Osteoblast (primary cell): ENCODE data around the gene AACS. TPM values are rescaled to one million over a fixed set of nuclear protein-coding genes. Genes with fewer than 3 reads are reported as not detected.

Source experiments
- DNase-seq: peaks from one replicate; pipeline ENCODE4 v3.0.0; 2011; ENCODE audit warnings: low spot score, mixed read lengths; ENCODE audit not compliant: insufficient read length; ENCODE audit errors: missing footprints
- H2AFZ ChIP-seq: 2 replicates; pipeline ENCODE4 v1.6.0; 2011; ENCODE audit warnings: mild to moderate bottlenecking, low read length
- H3K27ac ChIP-seq: 2 replicates; pipeline ENCODE4 v1.5.1; 2011; ENCODE audit warnings: mild to moderate bottlenecking, low read depth, low read length, moderate library complexity
- H3K27me3 ChIP-seq: 2 replicates; pipeline ENCODE4 v1.6.0; 2012; ENCODE audit warnings: mild to moderate bottlenecking, control low read depth, inconsistent platforms, low read length, moderate library complexity; ENCODE audit not compliant: insufficient read depth
- H3K36me3 ChIP-seq: 2 replicates; pipeline ENCODE4 v1.5.1; 2011; ENCODE audit warnings: mild to moderate bottlenecking, low read length, control low read depth, moderate library complexity; ENCODE audit not compliant: insufficient read depth
- H3K4me1 ChIP-seq: 2 replicates; pipeline ENCODE4 v1.5.1; 2011; ENCODE audit warnings: mild to moderate bottlenecking, low read length, control low read depth, moderate library complexity; ENCODE audit not compliant: insufficient read depth
- H3K4me2 ChIP-seq: 2 replicates; pipeline ENCODE4 v1.6.0; 2011; ENCODE audit warnings: mild to moderate bottlenecking, low read length; ENCODE audit not compliant: insufficient read depth
- H3K4me3 ChIP-seq: fragments of 200-600 bp; sonication (generic); 3 replicates; pipeline ENCODE4 v1.5.1; 2012; ENCODE audit warnings: mild to moderate bottlenecking, low read length, inconsistent platforms; ENCODE audit not compliant: insufficient read depth
- H3K79me2 ChIP-seq: 2 replicates; pipeline ENCODE4 v1.6.0; 2012; ENCODE audit warnings: mild to moderate bottlenecking, low read length, control low read depth, inconsistent platforms; ENCODE audit not compliant: insufficient read depth
- H3K9me3 ChIP-seq: 2 replicates; pipeline ENCODE4 v1.5.1; 2011; ENCODE audit warnings: low read depth, low read length, control low read depth
- H4K20me1 ChIP-seq: 2 replicates; pipeline ENCODE4 v1.6.0; 2012; ENCODE audit warnings: mild to moderate bottlenecking, low read length, control low read depth; ENCODE audit not compliant: insufficient read depth
- total RNA-seq: library from RNA; depleted of rRNA; stranded (reverse); fragments of >200 nt; gene quantifications from 2 replicates; pipeline ENCODE4 v1.2.3, GENCODE V29; 2012
- TF ChIP-seq, protein P1 (sequence below): IDR thresholded peaks from 2 replicates; pipeline ENCODE4 v1.5.1; 2011; ENCODE audit warnings: mild to moderate bottlenecking, low read depth, low read length, moderate library complexity; ENCODE audit errors: extremely low read depth

Gene AACS
- total RNA-seq, 1 donor, result 26.4 TPM

- H4K20me1 ChIP-seq, result peaks cover 3% of the 10 kb centered on the region
Observed at GRCh38 chr12:125099409-125099782, 34.2 kb downstream of the AACS start.

GRCh38 chr12:125100551-125101434 is 35.6 kb downstream of the AACS start:
- TF ChIP-seq, protein P1, sequence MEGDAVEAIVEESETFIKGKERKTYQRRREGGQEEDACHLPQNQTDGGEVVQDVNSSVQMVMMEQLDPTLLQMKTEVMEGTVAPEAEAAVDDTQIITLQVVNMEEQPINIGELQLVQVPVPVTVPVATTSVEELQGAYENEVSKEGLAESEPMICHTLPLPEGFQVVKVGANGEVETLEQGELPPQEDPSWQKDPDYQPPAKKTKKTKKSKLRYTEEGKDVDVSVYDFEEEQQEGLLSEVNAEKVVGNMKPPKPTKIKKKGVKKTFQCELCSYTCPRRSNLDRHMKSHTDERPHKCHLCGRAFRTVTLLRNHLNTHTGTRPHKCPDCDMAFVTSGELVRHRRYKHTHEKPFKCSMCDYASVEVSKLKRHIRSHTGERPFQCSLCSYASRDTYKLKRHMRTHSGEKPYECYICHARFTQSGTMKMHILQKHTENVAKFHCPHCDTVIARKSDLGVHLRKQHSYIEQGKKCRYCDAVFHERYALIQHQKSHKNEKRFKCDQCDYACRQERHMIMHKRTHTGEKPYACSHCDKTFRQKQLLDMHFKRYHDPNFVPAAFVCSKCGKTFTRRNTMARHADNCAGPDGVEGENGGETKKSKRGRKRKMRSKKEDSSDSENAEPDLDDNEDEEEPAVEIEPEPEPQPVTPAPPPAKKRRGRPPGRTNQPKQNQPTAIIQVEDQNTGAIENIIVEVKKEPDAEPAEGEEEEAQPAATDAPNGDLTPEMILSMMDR, result no peak
- Histone ChIP-seq H3K36me3 (peaks cover 13% of the 10 kb centered on the region), H3K9me3 (no peaks in the 10 kb centered on the region), H2AFZ (no peak overlapping the region), H3K4me1 (no peaks in the 10 kb centered on the region), H3K27me3 (no peaks in the 10 kb centered on the region), H3K79me2 (no peaks in the 10 kb centered on the region), H3K4me2 (no peak overlapping the region), H3K27ac (no peak overlapping the region), H4K20me1 (no peaks in the 10 kb centered on the region), H3K4me3 (no peak overlapping the region)
- no peak for DNase-seq

More at GRCh38 chr12:125099409-125099782, 34.2 kb downstream of the AACS start:
- H3K27ac ChIP-seq, result no peak overlapping the region
- H2AFZ ChIP-seq, result no peak overlapping the region
- DNase-seq, result no peak
- H3K27me3 ChIP-seq, result no peaks in the 10 kb centered on the region
- H3K79me2 ChIP-seq, result no peaks in the 10 kb centered on the region
- TF ChIP-seq, protein P1, result no peak
- H3K9me3 ChIP-seq, result no peaks in the 10 kb centered on the region
- H3K4me1 ChIP-seq, result no peaks in the 10 kb centered on the region
- H3K36me3 ChIP-seq, result peaks cover 12% of the 10 kb centered on the region
- no peak overlapping the region for H3K4me3 ChIP-seq
- no peak overlapping the region for H3K4me2 ChIP-seq

- Histone ChIP-seq H3K79me2 (no peaks in the 10 kb centered on the region), H3K4me1 (no peaks in the 10 kb centered on the region), H3K27ac (no peak overlapping the region), H3K9me3 (no peaks in the 10 kb centered on the region), H3K36me3 (peaks cover 20% of the 10 kb centered on the region), H3K27me3 (no peaks in the 10 kb centered on the region), H2AFZ (no peak overlapping the region), H3K4me3 (no peak overlapping the region), H4K20me1 (no peaks in the 10 kb centered on the region), H3K4me2 (no peak overlapping the region)
- DNase-seq, result no peak
- TF ChIP-seq, protein P1, result no peak
Observed at GRCh38 chr12:125104982-125105381, 39.7 kb downstream of the AACS start.

DNA sequence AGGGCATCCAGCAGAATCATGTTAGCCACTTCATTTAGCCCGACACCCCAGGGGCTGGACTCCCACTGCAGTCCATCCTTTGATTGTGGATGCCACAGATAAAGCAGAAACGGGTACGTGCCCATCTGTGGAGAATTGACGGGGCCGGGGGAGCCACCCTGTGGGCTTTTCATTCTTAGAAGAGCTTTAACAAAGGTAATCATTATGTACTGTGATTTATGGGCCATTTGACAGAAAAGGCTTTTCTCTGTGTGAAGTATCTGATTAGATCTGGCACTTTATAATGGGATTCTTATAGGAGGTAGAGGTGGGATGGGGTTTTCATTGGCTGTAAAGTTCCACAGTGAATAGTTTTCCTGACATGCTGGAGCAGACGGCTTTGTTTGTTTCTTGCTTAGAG is 40.4 kb downstream of the AACS start:
- H3K4me2 ChIP-seq, result no peak overlapping the region

More for the DNA sequence above, 40.4 kb downstream of the AACS start:
- H2AFZ ChIP-seq, result no peak overlapping the region
- no peak overlapping the region for H3K27ac ChIP-seq
- H4K20me1 ChIP-seq, result no peaks in the 10 kb centered on the region
- H3K9me3 ChIP-seq, result no peaks in the 10 kb centered on the region
- no peaks in the 10 kb centered on the region for H3K79me2 ChIP-seq
- no peaks in the 10 kb centered on the region for H3K27me3 ChIP-seq
- TF ChIP-seq, protein P1, result no peak
- H3K4me1 ChIP-seq, result no peaks in the 10 kb centered on the region
- no peak overlapping the region for H3K4me3 ChIP-seq
- DNase-seq, result no peak
- H3K36me3 ChIP-seq, result peaks cover 20% of the 10 kb centered on the region
